Smooth muscle cell (in vitro differentiated cells): Measurements from ENCODE around the gene FARSB. TPM values are rescaled to one million over a fixed set of nuclear protein-coding genes. Genes with fewer than 3 reads are reported as not detected.
A peak's percentile ranks its signal among the peaks of the same experiment; 100 is the strongest.

Experiments
- DNase-seq: peaks from one replicate; lab custom pipeline; 2025; ENCODE audit not compliant: unreplicated experiment; lab: John Stamatoyannopoulos, UW
- H2AFZ ChIP-seq: fragments of 200-600 bp; sonication (generic); 2 replicates; pipeline ENCODE4 v1.6.0; 2016; ENCODE audit warnings: antibody characterized with exemption, low read depth, mild to moderate bottlenecking
- H3F3A ChIP-seq: fragments of 200-600 bp; sonication (generic); 2 replicates; pipeline ENCODE4 v1.6.0; 2017; ENCODE audit warnings: antibody characterized with exemption, low read depth
- H3K27ac ChIP-seq: fragments of 200-600 bp; sonication (generic); 2 replicates; pipeline ENCODE4 v1.5.1; 2016; ENCODE audit warnings: low read depth, mild to moderate bottlenecking
- H3K27me3 ChIP-seq: fragments of 200-600 bp; sonication (generic); 2 replicates; pipeline ENCODE4 v1.6.1; 2016; ENCODE audit warnings: low read depth, mild to moderate bottlenecking
- H3K36me3 ChIP-seq: fragments of 200-600 bp; sonication (generic); 2 replicates; pipeline ENCODE4 v1.5.1; 2016; ENCODE audit warnings: low read depth
- H3K4me1 ChIP-seq: fragments of 200-600 bp; sonication (generic); 2 replicates; pipeline ENCODE4 v1.5.1; 2016; ENCODE audit warnings: low read depth
- H3K4me2 ChIP-seq: fragments of 200-600 bp; sonication (generic); 2 replicates; pipeline ENCODE4 v1.6.0; 2016; ENCODE audit warnings: mild to moderate bottlenecking
- H3K4me3 ChIP-seq: fragments of 200-600 bp; sonication (generic); 2 replicates; pipeline ENCODE4 v1.5.1; 2016; ENCODE audit warnings: mild to moderate bottlenecking
- H3K79me2 ChIP-seq: fragments of 200-600 bp; sonication (generic); 2 replicates; pipeline ENCODE4 v1.6.0; 2016; ENCODE audit warnings: low read depth, mild to moderate bottlenecking
- H3K9ac ChIP-seq: fragments of 200-600 bp; sonication (generic); 2 replicates; pipeline ENCODE4 v1.6.0; 2016; ENCODE audit warnings: low read depth
- H3K9me3 ChIP-seq: fragments of 200-600 bp; sonication (generic); replicated peaks from 2 replicates; pipeline ENCODE4 v1.5.1; 2016; ENCODE audit warnings: low read depth
- H4K20me1 ChIP-seq: fragments of 200-600 bp; sonication (generic); 2 replicates; pipeline ENCODE4 v1.6.0; 2016; ENCODE audit warnings: low read depth
- CTCF ChIP-seq: fragments of 200-600 bp; sonication (generic); IDR thresholded peaks from 2 replicates; pipeline ENCODE4 v1.5.1; 2017; ENCODE audit warnings: borderline replicate concordance, mild to moderate bottlenecking, antibody characterized with exemption; ENCODE audit not compliant: insufficient read depth, poor library complexity, severe bottlenecking
- WGBS: methylation state at CpG from one replicate; pipeline ENCODE4 v1.1.7; 2016; ENCODE audit warnings: low lambda C conversion rate; 5-methylcytosine and 5-hydroxymethylcytosine counted together
- polyA plus RNA-seq: library from polyadenylated mRNA; unstranded; fragments of >200 nt; fragmentation: Nextera tagmentation; extraction: Ambion mirVana; gene quantifications from 2 replicates; pipeline ENCODE4 v1.2.1, GENCODE V29; 2016
- total RNA-seq: library from RNA; depleted of rRNA; stranded (reverse); fragments of >200 nt; gene quantifications from 2 replicates; pipeline ENCODE4 v1.2.3, GENCODE V29; 2014

FARSB gene
- total and polyA plus RNA-seq, 2 experiments from 2014 or later = 25.7 to 27.0 TPM

GRCh38 chr2:222582928-222583327 lies 73.0 kb downstream of the FARSB start:
- Histone ChIP-seq H3K4me2 (no peak overlapping the region), H3F3A (no peaks in the 10 kb centered on the region), H3K9ac (no peak overlapping the region), H3K36me3 (no peaks in the 10 kb centered on the region), H3K4me1 (peaks cover 3% of the 10 kb centered on the region), H3K27me3 (no peaks in the 10 kb centered on the region), H2AFZ (no peak overlapping the region), H3K27ac (no peak overlapping the region), H3K79me2 (peaks cover 2% of the 10 kb centered on the region), H4K20me1 (no peaks in the 10 kb centered on the region), H3K4me3 (no peak overlapping the region), H3K9me3 (no peaks in the 10 kb centered on the region)
- no peak for DNase-seq
- TF ChIP-seq CTCF = peak; percentile 11

- H3K27ac ChIP-seq = no peak overlapping the region
- no peak for DNase-seq
- H3K27me3 ChIP-seq = no peaks in the 10 kb centered on the region
- H4K20me1 ChIP-seq = no peaks in the 10 kb centered on the region
- H3K4me3 ChIP-seq = no peak overlapping the region
- peaks cover 5% of the 10 kb centered on the region for H3F3A ChIP-seq
- H3K4me2 ChIP-seq = no peak overlapping the region
- WGBS = 76% methylated on average over 3 of the region's 3 CpGs
- peaks cover 58% of the 10 kb centered on the region for H3K4me1 ChIP-seq
- no peaks in the 10 kb centered on the region for H3K9me3 ChIP-seq
- TF ChIP-seq CTCF = no peak
- no peaks in the 10 kb centered on the region for H3K36me3 ChIP-seq
- H2AFZ ChIP-seq = no peak overlapping the region
- no peak overlapping the region for H3K9ac ChIP-seq
- H3K79me2 ChIP-seq = no peaks in the 10 kb centered on the region
Measured at GRCh38 chr2:222577341-222577740, 78.6 kb downstream of the FARSB start.

GRCh38 chr2:222576171-222577081 lies 79.5 kb downstream of the FARSB start:
- Histone ChIP-seq H3K36me3 (no peaks in the 10 kb centered on the region), H3K27me3 (no peaks in the 10 kb centered on the region), H3K4me1 (peaks cover 58% of the 10 kb centered on the region), H3K4me3 (no peak overlapping the region), H3K27ac (no peak overlapping the region), H2AFZ (no peak overlapping the region), H3K79me2 (no peaks in the 10 kb centered on the region), H3K4me2 (no peak overlapping the region), H3K9me3 (no peaks in the 10 kb centered on the region), H4K20me1 (no peaks in the 10 kb centered on the region), H3K9ac (no peak overlapping the region), H3F3A (peaks cover 5% of the 10 kb centered on the region)
- WGBS = 94% methylated on average over 7 of the region's 7 CpGs
- no peak for DNase-seq
- no peak for TF ChIP-seq CTCF

GRCh38 chr2:222575618-222576017 lies 80.3 kb downstream of the FARSB start:
- Histone ChIP-seq H2AFZ (no peak overlapping the region), H3K27ac (no peak overlapping the region), H4K20me1 (no peaks in the 10 kb centered on the region), H3F3A (peaks cover 5% of the 10 kb centered on the region), H3K4me1 (peaks cover 58% of the 10 kb centered on the region), H3K4me2 (no peak overlapping the region), H3K36me3 (no peaks in the 10 kb centered on the region), H3K79me2 (no peaks in the 10 kb centered on the region), H3K4me3 (no peak overlapping the region), H3K27me3 (no peaks in the 10 kb centered on the region), H3K9me3 (no peaks in the 10 kb centered on the region), H3K9ac (no peak overlapping the region)
- WGBS = 66% methylated on average over 2 of the region's 2 CpGs
- no peak for DNase-seq
- no peak for TF ChIP-seq CTCF
